ENCODE measurements around the gene PDIA6. TPM values are rescaled to one million over a fixed set of nuclear protein-coding genes. Genes with fewer than 3 reads are reported as not detected.

Gene PDIA6
- total RNA-seq = 10 to 100 TPM; 30.9 to 34.7 TPM
- 100 to 1,000 TPM in 1 of 3 donors, 10 to 100 TPM in 2; 64.1 to 126 (median 99.2) TPM for polyA plus RNA-seq
- total RNA-seq = 26.1 to 305 (median 82.8) reads per million in 6 experiments

GRCh38 chr2:10812362-10813162 lies at the start of gene PDIA6:
PDIA6 (minus strand) TSS chr2:10812785; CDS start chr2:10812696, 89 bp downstream.
- peak within 1 kb of the TSS; percentile 80 to 96 (median 90) for H3K4me3 Mint-ChIP-seq
- H3K36me3 Mint-ChIP-seq = no peaks in the 10 kb centered on the region
- POLR2A ChIA-PET = interaction anchor here (0.8 to 1.7 kb wide), 7 partner anchors 11 to 342 kb away, joined by 3 to 6 read pairs (median 4); partner anchors contain the start of gene SLC66A3
- no peaks in the 10 kb centered on the region for H3K9me3 Mint-ChIP-seq
- peak within 1 kb of the TSS; percentile 55 to 96 (median 90) for H3K27ac Mint-ChIP-seq
- DNase-seq (peak; percentile 85 to 97 (median 92)), ATAC-seq (peak; percentile 90 to 91)
- H3K27me3 Mint-ChIP-seq = no peaks in the 10 kb centered on the region
- peaks cover 18 to 40% (median 34%) of the 10 kb centered on the region in 4 donors for H3K4me1 Mint-ChIP-seq

GRCh38 chr2:10862330-10862729 lies 49.7 kb upstream of the PDIA6 start:
- peaks cover 9 to 60% (median 22%) of the 10 kb centered on the region in 4 donors for H3K4me1 Mint-ChIP-seq
- no peak overlapping the region for H3K27ac Mint-ChIP-seq
- peaks cover 0 to 1% (median 0%) of the 10 kb centered on the region in 9 donors for H3K9me3 Mint-ChIP-seq
- ATAC-seq (no peak), DNase-seq (no peak)
- POLR2A ChIA-PET = no interaction called here
- H3K4me3 Mint-ChIP-seq = no peak overlapping the region
- H3K36me3 Mint-ChIP-seq = no peaks in the 10 kb centered on the region
- H3K27me3 Mint-ChIP-seq = peaks cover 7 to 45% (median 14%) of the 10 kb centered on the region in 5 donors

GRCh38 chr2:10861765-10862164 lies 49.2 kb upstream of the PDIA6 start:
- Mint-ChIP-seq H3K27ac (no peak overlapping the region), H3K9me3 (peaks cover 0 to 1% (median 0%) of the 10 kb centered on the region in 9 donors), H3K4me3 (peak overlapping the region in 1 of 10 donors; percentile 41), H3K36me3 (no peaks in the 10 kb centered on the region), H3K4me1 (peaks cover 9 to 55% (median 22%) of the 10 kb centered on the region in 4 donors), H3K27me3 (peaks cover 7 to 45% (median 14%) of the 10 kb centered on the region in 5 donors)
- POLR2A ChIA-PET = no interaction called here
- ATAC-seq (no peak), DNase-seq (no peak)

- no peaks in the 10 kb centered on the region for H3K36me3 Mint-ChIP-seq
- H3K4me1 Mint-ChIP-seq = peaks cover 9 to 46% (median 22%) of the 10 kb centered on the region in 4 donors
- H3K9me3 Mint-ChIP-seq = peaks cover 0 to 1% (median 0%) of the 10 kb centered on the region in 9 donors
- POLR2A ChIA-PET = no interaction called here
- H3K27me3 Mint-ChIP-seq = peaks cover 7 to 38% (median 14%) of the 10 kb centered on the region in 5 donors
- H3K4me3 Mint-ChIP-seq = peak overlapping the region in 1 of 10 donors; percentile 76
- no peak for DNase-seq
- peak overlapping the region in 2 of 10 donors; percentile 2 to 29 for H3K27ac Mint-ChIP-seq
- ATAC-seq = no peak
Measured at GRCh38 chr2:10860814-10861325, 48.3 kb upstream of the PDIA6 start.

- no peak for DNase-seq
- Mint-ChIP-seq H3K27ac (no peak overlapping the region), H3K4me3 (peak overlapping the region in 1 of 10 donors; percentile 15), H3K4me1 (peaks cover 8 to 40% (median 20%) of the 10 kb centered on the region in 4 donors), H3K36me3 (no peaks in the 10 kb centered on the region), H3K9me3 (peaks cover 0 to 1% (median 0%) of the 10 kb centered on the region in 9 donors), H3K27me3 (peaks cover 7 to 33% (median 13%) of the 10 kb centered on the region in 5 donors)
- ATAC-seq = no peak
- POLR2A ChIA-PET = no interaction called here
Measured at GRCh38 chr2:10860081-10860813, 47.7 kb upstream of the PDIA6 start.

- Mint-ChIP-seq H3K27me3 (peaks cover 10 to 38% (median 17%) of the 10 kb centered on the region in 5 donors), H3K36me3 (no peaks in the 10 kb centered on the region), H3K27ac (no peak overlapping the region), H3K9me3 (peaks cover 0 to 1% (median 0%) of the 10 kb centered on the region in 9 donors), H3K4me1 (peaks cover 5 to 30% (median 11%) of the 10 kb centered on the region in 4 donors), H3K4me3 (no peak overlapping the region)
- POLR2A ChIA-PET = no interaction called here
- DNase-seq = no peak
- no peak for ATAC-seq
Measured at GRCh38 chr2:10859278-10859677, 46.7 kb upstream of the PDIA6 start.

GRCh38 chr2:10848541-10848940 lies 36.0 kb upstream of the PDIA6 start:
- POLR2A ChIA-PET = no interaction called here
- H3K27me3 Mint-ChIP-seq = peaks cover 2 to 20% (median 12%) of the 10 kb centered on the region in 5 donors
- no peaks in the 10 kb centered on the region for H3K36me3 Mint-ChIP-seq
- no peak overlapping the region for H3K27ac Mint-ChIP-seq
- no peak overlapping the region for H3K4me3 Mint-ChIP-seq
- no peaks in the 10 kb centered on the region for H3K9me3 Mint-ChIP-seq
- H3K4me1 Mint-ChIP-seq = no peaks in the 10 kb centered on the region
- ATAC-seq (no peak), DNase-seq (no peak)

GRCh38 chr2:10847008-10847407 lies 34.4 kb upstream of the PDIA6 start:
- no peak overlapping the region for H3K4me3 Mint-ChIP-seq

GRCh38 chr2:10846110-10846861 lies 33.7 kb upstream of the PDIA6 start:
- Mint-ChIP-seq H3K4me3 (no peak overlapping the region), H3K9me3 (peaks cover 0 to 22% (median 11%) of the 10 kb centered on the region in 9 donors), H3K27ac (no peak overlapping the region), H3K27me3 (peaks cover 5 to 28% (median 19%) of the 10 kb centered on the region in 5 donors), H3K4me1 (no peaks in the 10 kb centered on the region), H3K36me3 (peaks cover 0 to 13% (median 9%) of the 10 kb centered on the region in 3 donors)
- POLR2A ChIA-PET = no interaction called here
- DNase-seq = no peak
- ATAC-seq = no peak

More at GRCh38 chr2:10847008-10847407, 34.4 kb upstream of the PDIA6 start:
- POLR2A ChIA-PET = no interaction called here
- Mint-ChIP-seq H3K27me3 (peaks cover 4 to 25% (median 17%) of the 10 kb centered on the region in 5 donors), H3K27ac (no peak overlapping the region), H3K9me3 (peaks cover 0 to 14% (median 5%) of the 10 kb centered on the region in 9 donors), H3K36me3 (peaks cover 0 to 6% (median 6%) of the 10 kb centered on the region in 3 donors), H3K4me1 (no peaks in the 10 kb centered on the region)
- DNase-seq (no peak), ATAC-seq (no peak)

- H3K36me3 Mint-ChIP-seq = peaks cover 0 to 19% (median 14%) of the 10 kb centered on the region in 3 donors
- POLR2A ChIA-PET = no interaction called here
- peaks cover 5 to 34% (median 20%) of the 10 kb centered on the region in 5 donors for H3K27me3 Mint-ChIP-seq
- DNase-seq = no peak
- no peak overlapping the region for H3K4me3 Mint-ChIP-seq
- ATAC-seq = no peak
- no peak overlapping the region for H3K27ac Mint-ChIP-seq
- no peaks in the 10 kb centered on the region for H3K4me1 Mint-ChIP-seq
- H3K9me3 Mint-ChIP-seq = peaks cover 0 to 28% (median 18%) of the 10 kb centered on the region in 9 donors
Measured at GRCh38 chr2:10845640-10846039, 33.1 kb upstream of the PDIA6 start.

- Mint-ChIP-seq H3K4me3 (peak overlapping the region in 1 of 10 donors; percentile 16), H3K9me3 (peaks cover 0 to 40% (median 24%) of the 10 kb centered on the region in 9 donors)
- no peak for ATAC-seq
Measured at GRCh38 chr2:10844097-10844496, 31.5 kb upstream of the PDIA6 start.

More at GRCh38 chr2:10844097-10844496, 31.5 kb upstream of the PDIA6 start:
- Mint-ChIP-seq H3K27ac (no peak overlapping the region), H3K36me3 (peaks cover 0 to 21% (median 20%) of the 10 kb centered on the region in 3 donors), H3K27me3 (peaks cover 9 to 36% (median 22%) of the 10 kb centered on the region in 5 donors), H3K4me1 (peaks cover 0 to 1% (median 0%) of the 10 kb centered on the region in 4 donors)
- no peak for DNase-seq
- POLR2A ChIA-PET = interaction anchor here (0.6 kb wide), 2 partner anchors 77 to 261 kb away, joined by 3 to 4 read pairs; no protein-coding TSS in a partner anchor
